RWPE2 (cell line): ENCODE results near the gene NCDN.
"Not testable (repeated sequence)": the region's sequence is repeated elsewhere in the genome, so short reads cannot be mapped to it uniquely, and the experiment has no call there.

Experiments
- ATAC-seq: fragments of 200-7000 bp; cut with Tn5 transposase; 3 replicates; pipeline ENCODE4 v1.9.1; 2021; ENCODE audit warnings: low read depth
- DNase-seq: peaks from one replicate; pipeline ENCODE4 v3.0.0-alpha.2; 2020; ENCODE audit warnings: low spot score
- H3K27ac ChIP-seq: fragments of 450-650 bp; 2 replicates; pipeline ENCODE4 v1.5.1; 2017; ENCODE audit warnings: mild to moderate bottlenecking; ENCODE audit not compliant: poor library complexity, severe bottlenecking
- H3K27me3 ChIP-seq: fragments of 250-450 bp; sonication (Bioruptor Pico); 2 replicates; pipeline ENCODE4 v1.5.1; 2021; ENCODE audit warnings: mild to moderate bottlenecking, moderate library complexity; ENCODE audit not compliant: insufficient read depth, poor library complexity, severe bottlenecking
- H3K36me3 ChIP-seq: fragments of 250-450 bp; sonication (Bioruptor Pico); 2 replicates; pipeline ENCODE4 v1.5.1; 2020; ENCODE audit warnings: low read depth, mild to moderate bottlenecking, moderate library complexity
- H3K4me1 ChIP-seq: fragments of 250-450 bp; sonication (Bioruptor Pico); 2 replicates; pipeline ENCODE4 v1.5.1; 2021; ENCODE audit warnings: mild to moderate bottlenecking, moderate library complexity; ENCODE audit not compliant: insufficient read depth, poor library complexity, severe bottlenecking
- H3K4me3 ChIP-seq: fragments of 250-450 bp; sonication (Bioruptor Pico); 2 replicates; pipeline ENCODE4 v1.5.1; 2021; ENCODE audit warnings: mild to moderate bottlenecking, moderate library complexity; ENCODE audit not compliant: severe bottlenecking
- H3K9me3 ChIP-seq: fragments of 250-450 bp; sonication (Bioruptor Pico); 2 replicates; pipeline ENCODE4 v1.5.1; 2021; ENCODE audit warnings: mild to moderate bottlenecking, moderate library complexity; ENCODE audit not compliant: severe bottlenecking
- CTCF ChIP-seq: fragments of 450-650 bp; IDR thresholded peaks from one replicate; pipeline ENCODE4 v1.5.1; 2017; ENCODE audit warnings: mild to moderate bottlenecking, moderate library complexity; ENCODE audit not compliant: poor library complexity, severe bottlenecking

NCDN gene

GRCh38 chr1:35585281-35585680 is 27.7 kb downstream of the NCDN start:
- Histone ChIP-seq H3K4me1 (no peaks in the 10 kb centered on the region), H3K4me3 (no peak overlapping the region), H3K36me3 (no peaks in the 10 kb centered on the region), H3K27me3 (no peaks in the 10 kb centered on the region), H3K27ac (no peak overlapping the region), H3K9me3 (no peaks in the 10 kb centered on the region)
- DNase-seq (no peak), ATAC-seq (no peak)
- no peak for TF ChIP-seq CTCF

GRCh38 chr1:35585805-35586204 is 28.2 kb downstream of the NCDN start:
- DNase-seq, H3K27ac ChIP-seq, H3K4me3 ChIP-seq, H3K9me3 ChIP-seq, H3K36me3 ChIP-seq, ATAC-seq, H3K27me3 ChIP-seq, H3K4me1 ChIP-seq: not testable (repeated sequence)

GRCh38 chr1:35586808-35587207 is 29.2 kb downstream of the NCDN start:
- no peak for TF ChIP-seq CTCF
- no peak for ATAC-seq
- no peak for DNase-seq

GRCh38 chr1:35587736-35588135 is 30.1 kb downstream of the NCDN start:
- no peak for DNase-seq
- Histone ChIP-seq H3K4me3 (no peak overlapping the region), H3K36me3 (no peaks in the 10 kb centered on the region), H3K27ac (no peak overlapping the region), H3K4me1 (no peaks in the 10 kb centered on the region), H3K27me3 (no peaks in the 10 kb centered on the region), H3K9me3 (no peaks in the 10 kb centered on the region)
- ATAC-seq: no peak
- no peak for TF ChIP-seq CTCF

More at GRCh38 chr1:35586808-35587207, 29.2 kb downstream of the NCDN start:
- Histone ChIP-seq H3K27ac (no peak overlapping the region), H3K4me1 (no peaks in the 10 kb centered on the region), H3K9me3 (no peaks in the 10 kb centered on the region), H3K27me3 (no peaks in the 10 kb centered on the region), H3K36me3 (no peaks in the 10 kb centered on the region), H3K4me3 (no peak overlapping the region)

GRCh38 chr1:35588197-35588910 is 30.8 kb downstream of the NCDN start:
- Histone ChIP-seq H3K4me3 (no peak overlapping the region), H3K36me3 (no peaks in the 10 kb centered on the region), H3K9me3 (no peaks in the 10 kb centered on the region), H3K27me3 (no peaks in the 10 kb centered on the region), H3K27ac (no peak overlapping the region), H3K4me1 (no peaks in the 10 kb centered on the region)
- DNase-seq (no peak), ATAC-seq (no peak)
- no peak for TF ChIP-seq CTCF
